Umbilical cord (tissue), 2 donors: ENCODE data around the gene M1AP. TPM values are rescaled to one million over a fixed set of nuclear protein-coding genes. Genes with fewer than 3 reads are reported as not detected.

Source experiments
- DNase-seq: peaks from one replicate; pipeline ENCODE4 v3.0.0-alpha.2; 2015; ENCODE audit warnings: low spot score
- total RNA-seq: library from RNA; depleted of rRNA; stranded (reverse); fragments of >200 nt; gene quantifications from one replicate; pipeline ENCODE4 v1.2.3, GENCODE V29; 2014; ENCODE audit warnings: low replicate concordance; ENCODE audit not compliant: insufficient read depth

M1AP gene
- total RNA-seq = 1.9 TPM

DNA sequence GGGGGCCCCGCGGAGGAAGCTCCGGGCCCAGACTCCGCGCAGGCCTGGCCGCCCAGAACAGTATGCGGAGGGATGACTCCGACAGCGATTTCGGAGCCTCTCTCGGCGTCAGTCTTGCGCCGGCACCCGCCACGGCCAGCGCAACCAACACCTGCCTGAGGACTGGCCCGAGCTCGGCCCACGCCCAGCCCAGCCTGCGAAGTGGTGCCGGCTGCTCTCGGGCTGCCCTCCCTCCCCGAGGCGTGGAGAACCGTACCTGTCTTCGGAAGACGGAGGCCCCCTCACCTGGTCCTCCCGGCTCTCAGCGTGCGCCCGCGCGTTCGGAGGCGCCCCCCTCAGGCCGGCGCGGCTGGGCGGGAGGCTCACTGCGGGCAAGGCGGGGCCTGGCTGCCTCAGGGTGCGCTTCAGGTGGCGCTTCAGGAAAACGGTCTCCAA is at the start of gene M1AP:
Gene M1AP, minus strand, starts transcription at position 322 of the 435 bp plus-strand sequence. CDS start 8,055 bp downstream, outside the sequence.
- DNase-seq = no peak

- DNase-seq = peak; percentile 49
These were observed 48.7 kb upstream of the M1AP start for GRCh38 chr2:74696829-74697228.

GRCh38 chr2:74695663-74696062 is 47.5 kb upstream of the M1AP start:
- DNase-seq = no peak

GRCh38 chr2:74694281-74694680 is 46.2 kb upstream of the M1AP start:
- DNase-seq = no peak

- DNase-seq = no peak
These were observed 45.5 kb upstream of the M1AP start for GRCh38 chr2:74693668-74694067.

DNA sequence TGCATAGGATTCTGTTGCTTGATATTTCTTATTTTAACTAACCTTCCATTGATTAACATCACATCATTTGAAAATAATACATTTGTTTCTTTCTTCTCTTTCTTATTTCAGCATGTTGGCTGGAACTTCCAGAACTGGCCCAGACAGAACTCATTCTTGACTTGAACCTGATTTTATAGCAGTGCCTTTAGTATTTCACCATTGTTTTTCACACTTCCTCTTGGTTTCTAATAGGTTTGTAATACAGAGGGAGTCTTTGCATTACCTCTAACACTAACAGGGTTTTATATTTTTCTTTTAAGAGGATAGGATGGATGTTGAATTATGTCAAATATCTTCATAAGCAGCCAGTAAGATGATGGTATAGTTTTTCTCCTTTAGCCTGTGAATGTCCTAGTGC is 45.1 kb upstream of the M1AP start:
- DNase-seq = no peak

- no peak for DNase-seq
These were observed 43.8 kb upstream of the M1AP start for GRCh38 chr2:74691929-74692328.

DNA sequence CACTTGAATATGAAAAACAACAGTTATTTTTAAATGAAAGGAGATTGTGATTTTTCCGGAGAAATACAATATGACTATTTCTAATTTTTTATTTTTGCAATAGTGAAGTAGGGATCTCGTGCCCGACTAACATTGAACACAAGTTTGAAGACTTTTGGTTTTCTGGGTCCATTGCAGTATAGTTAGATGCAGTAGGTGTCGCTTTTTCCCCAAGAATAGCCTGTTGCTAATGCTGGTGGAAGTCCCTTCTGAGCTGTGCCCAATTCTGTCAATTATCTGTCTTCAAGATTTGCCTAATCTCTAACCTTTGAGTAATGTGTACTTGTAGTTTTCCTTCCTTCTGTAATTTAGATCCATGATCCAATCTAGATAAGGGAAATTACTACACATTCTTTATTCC is 42.4 kb upstream of the M1AP start:
- DNase-seq = peak; percentile 69

DNA sequence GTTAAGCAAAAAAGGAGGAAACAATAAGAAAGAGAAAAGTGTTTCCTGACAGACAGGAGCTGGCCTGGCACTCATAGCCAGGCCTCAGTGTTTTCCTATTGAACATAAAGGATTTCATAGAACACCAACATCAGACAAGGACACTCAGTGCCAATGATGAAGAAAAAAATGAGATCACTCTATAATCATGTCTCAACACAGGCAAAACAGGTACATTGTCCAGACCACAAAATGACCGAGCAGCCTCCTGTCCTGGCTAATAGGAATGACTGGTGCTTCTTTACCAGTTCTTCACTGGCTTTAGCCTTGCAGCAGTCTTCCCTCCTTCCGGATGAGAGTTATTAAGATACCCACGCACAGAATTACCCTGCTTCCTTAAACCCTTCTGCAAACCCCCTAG is 41.5 kb upstream of the M1AP start:
- no peak for DNase-seq

DNA sequence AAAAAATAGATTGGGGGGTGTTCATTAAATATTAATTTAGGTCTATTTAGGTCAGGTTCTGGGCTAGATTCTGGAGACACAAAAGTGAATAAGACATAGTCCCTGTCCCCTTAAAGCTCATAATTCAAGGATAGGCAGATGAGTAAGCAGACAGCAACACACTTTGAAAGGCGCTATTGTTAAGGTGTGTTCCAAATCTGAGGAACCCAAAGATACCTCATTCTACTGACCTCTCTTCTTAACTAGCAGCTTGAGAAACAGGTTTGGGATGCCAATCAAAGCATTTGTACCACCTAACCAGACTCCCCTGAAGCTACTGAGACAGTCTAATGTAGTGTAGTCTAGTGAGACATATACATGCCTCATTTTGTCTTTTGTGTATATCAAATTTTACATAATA is 40.8 kb upstream of the M1AP start:
- DNase-seq = no peak

- no peak for DNase-seq
These were observed 37.3 kb upstream of the M1AP start for GRCh38 chr2:74685408-74685807.

DNA sequence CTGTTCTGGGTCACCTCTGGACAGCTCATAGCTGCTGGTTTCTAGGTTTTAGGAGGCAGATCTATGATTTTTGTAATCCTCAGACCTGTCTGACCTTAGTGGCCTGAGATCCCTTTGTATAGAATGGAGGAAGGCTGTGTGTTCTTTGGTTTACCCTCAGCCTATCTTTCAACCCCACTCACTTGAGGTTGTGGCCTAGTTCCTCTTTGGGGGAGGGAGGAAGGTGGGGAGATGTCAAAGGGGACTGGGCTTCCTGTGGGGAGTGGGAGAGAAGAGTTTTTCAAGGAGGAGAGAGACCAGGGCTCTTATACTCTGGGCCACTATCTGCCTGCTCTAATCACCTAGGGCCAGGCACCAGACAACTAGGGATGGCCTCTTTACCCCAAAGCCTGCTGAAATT is 34.4 kb upstream of the M1AP start:
- DNase-seq = no peak

- DNase-seq = no peak
These were observed 31.5 kb upstream of the M1AP start for GRCh38 chr2:74679615-74680014.

- no peak for DNase-seq
These were observed 28.2 kb upstream of the M1AP start for GRCh38 chr2:74676331-74676730.

DNA sequence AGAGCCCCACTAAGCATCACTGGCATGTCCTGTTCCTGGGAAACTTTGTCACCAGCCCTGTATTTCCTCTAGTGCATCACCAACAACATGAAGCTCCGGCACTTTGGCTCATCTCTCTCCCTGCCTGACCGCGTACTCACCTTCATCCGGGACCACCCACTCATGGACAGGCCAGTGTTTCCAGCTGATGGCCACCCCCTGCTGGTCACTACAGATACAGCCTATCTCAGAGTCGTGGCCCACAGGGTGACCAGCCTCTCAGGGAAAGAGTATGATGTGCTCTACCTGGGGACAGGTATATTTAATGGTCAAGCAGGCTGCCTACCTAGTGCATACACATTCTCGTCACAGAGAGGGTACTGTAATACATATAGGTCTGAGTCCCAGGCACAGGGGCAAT is 27.0 kb upstream of the M1AP start:
- no peak for DNase-seq

DNA sequence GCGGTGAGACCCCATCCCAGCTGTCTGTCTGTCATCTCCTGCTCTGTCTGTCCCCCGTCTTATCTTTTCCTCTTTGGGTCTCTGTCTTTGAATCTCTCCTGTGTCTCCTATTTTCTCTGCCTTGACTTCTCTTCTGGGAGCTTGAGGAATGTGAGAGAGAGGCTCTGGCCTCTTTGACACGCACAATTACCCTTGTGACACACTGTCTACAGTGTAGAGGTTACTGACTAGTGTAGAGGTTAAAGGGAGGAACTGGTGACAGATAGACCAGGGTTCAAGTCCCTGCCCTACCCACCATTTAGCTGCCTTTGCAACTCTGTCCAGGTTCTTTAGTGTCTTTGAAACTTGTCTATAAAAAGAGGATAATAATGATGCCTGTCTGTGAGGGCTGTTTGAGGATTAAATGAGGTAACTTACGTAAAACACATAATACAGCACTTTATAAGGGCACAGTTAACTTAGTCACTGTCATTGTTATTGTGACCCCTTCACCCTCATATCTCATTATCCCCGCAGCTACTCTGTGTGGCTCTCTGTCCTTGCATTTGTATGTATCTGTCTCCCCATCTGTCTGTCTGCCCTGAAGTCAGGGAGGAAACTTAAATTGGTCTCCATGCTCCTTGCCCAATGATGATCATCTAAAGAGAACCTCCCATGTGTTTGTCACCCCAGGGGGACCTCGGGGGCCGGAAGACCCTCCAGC is 25.8 kb upstream of the M1AP start:
- no peak for DNase-seq

GRCh38 chr2:74671479-74671878 is 23.3 kb upstream of the M1AP start:
- DNase-seq = no peak

GRCh38 chr2:74670263-74670662 is 22.1 kb upstream of the M1AP start:
- no peak for DNase-seq

GRCh38 chr2:74668087-74668486 is 20.0 kb upstream of the M1AP start:
- no peak for DNase-seq

DNA sequence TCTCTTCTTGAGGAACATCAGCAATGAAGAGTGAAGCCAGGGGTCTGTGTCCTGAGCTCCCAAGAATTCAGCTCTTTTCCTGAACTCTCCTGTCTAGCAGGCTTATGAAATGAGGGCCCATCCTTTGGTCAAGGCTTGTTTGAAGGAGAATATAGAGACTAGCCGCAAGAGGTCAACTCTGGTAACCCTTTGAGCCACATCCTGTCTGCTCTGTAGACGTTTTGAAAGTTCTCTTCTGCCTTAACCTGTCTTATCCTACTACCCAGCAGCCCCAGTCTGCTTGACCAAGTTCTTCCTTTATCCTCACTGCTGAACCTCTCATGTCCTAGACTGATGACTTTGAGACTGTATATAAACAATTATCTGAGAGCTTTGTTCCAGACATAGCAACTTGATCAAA is 11.3 kb upstream of the M1AP start:
- no peak for DNase-seq

- DNase-seq = no peak
These were observed 10.4 kb upstream of the M1AP start for GRCh38 chr2:74658516-74658915.

- no peak for DNase-seq
These were observed 7.4 kb upstream of the M1AP start for GRCh38 chr2:74655579-74655978.

GRCh38 chr2:74653985-74654882 is 6.1 kb upstream of the M1AP start, which contains the start of gene SEMA4F:
Gene SEMA4F (plus strand): TSS chr2:74654247. CDS start chr2:74654377, 130 bp downstream.
- peak; percentile 98 for DNase-seq
